ENCODE data around the gene RPS15.

The RPS15 gene

GRCh38 chr19:1420590-1420989, 17.6 kb upstream of the RPS15 start:
- no peak for DNase-seq

GRCh38 chr19:1421218-1421957, 16.8 kb upstream of the RPS15 start:
- no peak for DNase-seq

- no peak for DNase-seq
Observed at GRCh38 chr19:1421958-1422305, 16.3 kb upstream of the RPS15 start.

DNA sequence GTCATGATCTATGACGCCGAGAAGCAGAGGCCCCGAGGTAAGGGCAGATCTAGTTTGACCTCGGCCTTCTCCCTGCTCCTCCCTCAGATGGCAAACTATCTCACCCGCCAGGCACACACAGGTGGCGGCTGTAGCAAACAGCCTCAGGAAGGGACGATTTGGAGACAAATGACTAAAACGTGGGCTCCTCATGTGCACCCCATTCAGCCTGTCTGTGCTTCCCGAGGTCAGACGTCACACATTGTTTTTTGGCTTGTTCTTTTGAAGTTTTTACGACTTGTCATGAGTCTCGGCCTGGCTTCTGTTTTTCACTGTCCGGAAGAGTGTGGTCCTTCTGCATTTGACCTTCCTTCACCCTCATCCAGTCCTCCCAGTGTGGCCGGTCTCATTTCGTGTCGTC, 15.8 kb upstream of the RPS15 start:
- DNase-seq: no peak

GRCh38 chr19:1422943-1423342, 15.3 kb upstream of the RPS15 start:
- DNase-seq: no peak

GRCh38 chr19:1423436-1424191, 14.6 kb upstream of the RPS15 start:
- DNase-seq: no peak

DNA sequence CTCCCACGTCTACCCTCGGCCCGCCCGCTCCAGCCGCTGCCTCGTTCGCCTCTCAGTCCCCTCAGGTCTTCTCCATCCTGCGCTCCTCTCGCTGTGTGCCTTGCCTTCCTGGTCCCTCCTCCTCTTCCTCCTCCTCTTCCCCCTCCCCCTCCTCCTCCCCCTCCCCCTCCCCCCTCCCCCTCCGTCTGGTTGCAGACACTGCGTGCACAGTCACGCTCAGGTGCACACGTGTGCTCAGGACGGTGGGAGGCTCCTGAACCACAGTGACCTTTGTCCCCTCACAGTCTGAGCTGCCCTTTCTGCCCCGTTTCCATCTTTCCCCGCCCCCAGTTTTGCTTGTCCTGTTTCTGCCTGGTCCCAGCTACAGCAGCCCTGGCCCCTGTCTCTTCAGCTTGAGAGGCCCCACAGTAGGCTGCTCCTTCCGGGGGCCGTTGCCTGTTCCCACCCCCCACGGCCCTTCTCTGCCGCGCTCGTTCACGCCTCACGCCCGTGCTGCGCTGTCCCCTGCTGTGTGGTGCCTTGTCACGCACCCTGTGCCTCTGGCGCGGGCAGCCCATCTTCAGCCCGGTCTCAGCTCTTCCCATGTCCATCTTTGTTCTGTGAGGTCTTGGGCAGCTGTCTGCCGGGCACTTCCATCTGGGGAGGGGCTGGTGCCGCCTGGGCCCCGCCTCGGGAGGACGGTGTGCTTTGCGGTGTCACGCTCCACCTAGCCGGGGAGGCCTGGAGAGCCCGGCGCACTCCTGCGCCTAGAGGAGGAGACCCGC, 13.8 kb upstream of the RPS15 start:
- DNase-seq: no peak

DNA sequence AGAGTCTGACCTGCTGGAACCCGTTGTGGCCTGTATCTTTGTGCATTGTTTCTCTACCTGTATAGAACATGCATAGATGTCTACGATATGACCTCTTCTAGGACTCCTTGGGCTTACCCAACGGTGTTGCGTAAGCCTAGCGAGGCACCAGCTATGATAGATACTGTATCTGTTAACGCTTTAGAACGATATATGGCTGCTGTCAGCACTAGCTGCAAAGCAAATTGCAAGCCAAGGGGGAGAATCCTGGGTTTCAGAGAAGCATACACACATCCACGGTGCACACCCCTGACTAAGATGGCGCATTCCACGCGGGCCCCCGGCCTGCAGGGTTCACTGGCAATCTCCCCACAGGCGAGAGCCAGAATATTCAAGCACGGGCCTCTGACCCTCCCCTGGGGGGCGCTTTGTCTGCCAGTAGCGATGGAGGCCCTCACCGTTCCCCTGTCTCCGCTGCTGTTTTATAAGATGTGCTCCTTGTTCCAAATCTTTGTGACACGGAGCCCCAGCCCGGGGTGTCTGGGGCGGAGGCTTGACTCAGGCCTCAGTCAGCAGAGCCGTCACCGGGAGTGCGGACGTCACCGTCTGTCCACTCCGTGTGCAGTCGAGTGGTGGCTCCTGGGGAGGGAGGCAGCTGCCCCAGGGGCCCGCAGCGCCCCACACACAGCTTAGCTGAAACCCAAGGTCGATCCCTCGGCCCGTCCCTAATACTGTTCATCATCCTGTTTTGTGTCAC, 12.9 kb upstream of the RPS15 start:
- DNase-seq: no peak

- DNase-seq: no peak
Observed at GRCh38 chr19:1425902-1426301, 12.3 kb upstream of the RPS15 start.

GRCh38 chr19:1426736-1427135, 11.5 kb upstream of the RPS15 start:
- no peak for DNase-seq

DNA sequence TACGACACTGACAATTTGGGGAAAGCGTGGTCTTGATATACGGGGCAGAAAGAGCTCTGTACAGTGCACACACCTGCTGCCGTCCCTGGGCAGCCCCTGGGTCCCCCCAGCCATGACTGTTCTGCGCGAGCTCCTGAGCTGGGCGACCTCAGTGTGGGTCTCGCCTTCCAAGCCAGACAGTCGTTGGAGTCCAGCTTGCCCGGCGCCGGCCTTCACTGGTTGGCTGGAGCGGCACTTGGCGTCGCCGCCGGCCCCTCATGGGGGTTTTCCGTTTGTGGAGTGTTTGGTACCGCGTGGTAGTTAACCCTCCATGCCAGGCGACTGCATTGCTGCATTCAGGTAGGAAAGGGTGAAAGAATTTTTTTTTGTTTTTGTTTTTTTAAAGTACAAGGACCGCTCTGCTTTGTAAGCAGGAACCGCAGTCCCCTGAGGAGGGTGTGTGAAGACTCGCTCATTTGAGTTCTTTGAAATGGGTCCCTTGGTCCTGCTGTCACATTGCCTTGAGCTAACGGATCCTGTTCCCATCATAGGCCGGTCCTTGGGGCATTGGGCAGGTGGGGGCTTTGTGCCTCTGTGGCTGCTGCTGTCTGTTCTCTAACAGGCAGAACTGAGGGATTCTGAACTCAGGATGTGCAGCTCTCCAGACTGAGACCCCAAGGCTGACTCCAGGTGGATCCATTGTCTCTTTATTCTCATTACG, 10.8 kb upstream of the RPS15 start:
- no peak for DNase-seq

GRCh38 chr19:1428738-1429391, 9.3 kb upstream of the RPS15 start:
- no peak for DNase-seq

DNA sequence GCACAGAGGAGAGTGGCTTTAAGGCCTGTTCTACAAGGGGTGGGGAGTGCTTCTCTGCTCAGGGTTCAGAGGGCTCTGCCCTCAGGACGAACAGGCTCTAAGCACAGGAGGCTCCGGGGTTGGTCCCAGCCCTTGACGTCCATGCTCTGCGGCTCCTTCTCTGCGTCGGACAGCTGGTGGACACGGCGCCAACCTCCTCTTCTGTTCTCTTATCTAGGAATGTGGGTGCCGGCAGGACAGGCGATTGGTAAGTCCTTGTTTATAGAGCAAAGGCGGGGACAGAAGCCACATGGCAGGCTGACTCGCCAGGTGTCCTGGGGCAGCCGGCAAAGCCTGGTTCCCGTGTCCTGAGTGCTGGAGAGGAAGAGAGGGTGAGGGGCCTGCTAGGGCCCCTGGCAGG, 8.4 kb upstream of the RPS15 start:
- no peak for DNase-seq

DNA sequence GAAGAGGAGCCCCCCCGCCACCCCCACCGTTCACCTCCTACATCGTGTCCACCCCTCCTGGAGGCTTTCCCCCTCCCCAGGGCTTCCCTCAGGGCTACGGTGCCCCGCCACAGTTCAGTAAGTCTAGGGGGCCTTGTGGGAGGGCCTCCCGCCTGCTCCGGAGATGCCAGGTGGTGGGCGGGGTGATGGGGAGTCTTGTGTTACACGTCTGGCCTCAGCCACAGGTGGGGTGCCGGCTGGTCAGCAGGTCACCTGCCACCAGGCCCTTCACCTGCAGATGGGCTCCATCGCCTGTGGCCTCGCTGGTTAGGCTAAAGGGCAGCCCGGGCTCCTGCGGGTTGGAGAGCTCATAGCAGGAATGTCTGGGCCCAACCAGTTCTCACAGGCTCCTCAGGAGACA, 8.0 kb upstream of the RPS15 start:
- no peak for DNase-seq

GRCh38 chr19:1431759-1432506, 6.3 kb upstream of the RPS15 start:
- DNase-seq: no peak

- no peak for DNase-seq
Observed at GRCh38 chr19:1432507-1432887, 5.7 kb upstream of the RPS15 start.

GRCh38 chr19:1433119-1434039, 4.8 kb upstream of the RPS15 start:
- no peak for DNase-seq

GRCh38 chr19:1434040-1434366, 4.2 kb upstream of the RPS15 start:
- DNase-seq: no peak

- no peak for DNase-seq
Observed at GRCh38 chr19:1434577-1435060, 3.6 kb upstream of the RPS15 start.

All from suppressor macrophage (primary cell).